ENCODE results near the gene WDR91.

Gene WDR91

GRCh38 chr7:135186261-135186540 is 25.1 kb downstream of the WDR91 start:
- TF ChIP-seq CTCF (IDR thresholded peaks at IDR 0.05) = no peak

GRCh38 chr7:135185471-135186260 is 25.7 kb downstream of the WDR91 start:
- no peak for TF ChIP-seq CTCF (IDR thresholded peaks at IDR 0.05)

DNA sequence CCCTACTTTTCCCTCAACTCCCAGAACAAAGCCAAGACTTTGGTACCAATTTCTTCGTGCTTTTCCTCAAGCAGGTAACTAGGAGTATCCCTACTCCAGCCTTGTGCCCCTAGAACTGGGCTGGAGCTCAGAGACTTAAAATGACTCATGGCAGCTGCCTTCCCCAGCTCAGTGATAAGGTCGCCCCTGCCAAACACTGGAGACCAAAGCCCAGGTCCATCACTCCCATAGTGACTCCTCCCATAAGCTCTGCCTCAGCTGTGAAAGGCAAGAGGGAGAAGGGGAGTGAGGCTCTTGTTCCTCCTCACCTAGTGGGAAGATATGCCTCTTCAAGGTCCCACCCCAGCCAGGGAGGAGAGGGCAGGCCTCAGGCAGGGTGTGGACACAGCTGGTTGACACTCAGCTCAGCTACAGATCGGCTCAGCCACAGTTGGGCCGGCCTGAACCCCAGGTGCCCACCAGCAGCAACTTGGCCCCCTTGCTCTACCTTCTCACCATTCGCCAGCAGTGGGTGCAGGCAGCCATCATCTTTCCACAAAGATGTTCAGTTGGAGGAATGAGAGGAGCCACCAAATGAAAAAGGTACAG is 27.0 kb downstream of the WDR91 start:
- TF ChIP-seq CTCF (IDR thresholded peaks at IDR 0.05) = no peak

DNA sequence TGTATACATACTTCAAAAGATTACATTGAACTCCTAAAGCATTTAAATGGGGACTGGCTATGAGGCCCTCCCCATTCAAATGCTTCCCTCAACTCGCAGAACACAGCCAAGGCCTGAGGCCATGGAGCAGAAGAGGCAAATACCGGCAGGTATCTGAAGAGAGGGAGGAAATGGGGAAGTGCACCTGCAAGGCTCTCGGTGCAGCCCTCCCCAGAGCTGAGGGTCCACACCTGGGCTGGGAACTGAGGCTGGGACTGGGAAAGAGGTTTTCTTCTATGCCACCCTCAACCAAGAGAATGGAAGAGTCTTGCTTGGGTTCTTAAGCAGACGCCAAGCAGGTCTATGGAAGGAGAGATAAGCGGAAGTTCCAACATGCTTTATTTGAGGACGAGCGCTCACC is 27.8 kb downstream of the WDR91 start:
- no peak for TF ChIP-seq CTCF (IDR thresholded peaks at IDR 0.05)

DNA sequence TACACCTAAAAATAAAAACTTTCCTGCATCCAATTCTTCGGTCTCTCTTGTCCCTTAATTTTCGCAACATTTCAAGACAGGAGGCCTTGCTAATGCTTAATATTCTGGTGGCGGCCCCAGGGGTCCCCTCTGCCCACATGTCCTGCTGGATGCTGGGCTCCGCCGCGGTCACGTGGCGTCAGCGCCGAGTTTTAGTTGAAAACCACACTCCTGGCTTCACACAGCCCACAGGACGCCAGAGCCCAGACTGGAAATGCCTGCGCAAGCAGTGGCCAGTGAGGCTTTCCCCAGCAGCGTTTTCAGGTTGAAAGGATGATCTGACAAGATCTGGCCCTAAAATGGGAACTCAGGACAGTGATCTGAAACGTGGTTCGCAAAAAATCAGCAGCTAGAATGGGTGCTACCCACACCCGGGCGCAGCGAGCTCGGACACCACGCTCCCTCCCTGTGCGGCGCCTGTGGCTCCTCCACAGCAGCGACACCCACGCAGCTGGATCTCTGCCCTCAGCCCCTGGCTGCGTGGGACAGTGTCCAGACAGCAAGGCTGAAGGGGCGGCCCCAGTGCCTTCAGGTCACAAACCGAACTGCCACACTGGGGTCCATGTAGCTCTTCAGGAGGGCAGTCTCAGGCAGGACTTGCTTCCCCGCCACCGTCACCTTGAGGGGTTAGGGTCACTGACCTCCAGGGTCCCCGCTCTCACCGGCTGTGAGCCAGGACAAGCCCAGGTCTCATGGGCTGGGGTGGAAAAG is 29.2 kb downstream of the WDR91 start:
- no peak for TF ChIP-seq CTCF (IDR thresholded peaks at IDR 0.05)

DNA sequence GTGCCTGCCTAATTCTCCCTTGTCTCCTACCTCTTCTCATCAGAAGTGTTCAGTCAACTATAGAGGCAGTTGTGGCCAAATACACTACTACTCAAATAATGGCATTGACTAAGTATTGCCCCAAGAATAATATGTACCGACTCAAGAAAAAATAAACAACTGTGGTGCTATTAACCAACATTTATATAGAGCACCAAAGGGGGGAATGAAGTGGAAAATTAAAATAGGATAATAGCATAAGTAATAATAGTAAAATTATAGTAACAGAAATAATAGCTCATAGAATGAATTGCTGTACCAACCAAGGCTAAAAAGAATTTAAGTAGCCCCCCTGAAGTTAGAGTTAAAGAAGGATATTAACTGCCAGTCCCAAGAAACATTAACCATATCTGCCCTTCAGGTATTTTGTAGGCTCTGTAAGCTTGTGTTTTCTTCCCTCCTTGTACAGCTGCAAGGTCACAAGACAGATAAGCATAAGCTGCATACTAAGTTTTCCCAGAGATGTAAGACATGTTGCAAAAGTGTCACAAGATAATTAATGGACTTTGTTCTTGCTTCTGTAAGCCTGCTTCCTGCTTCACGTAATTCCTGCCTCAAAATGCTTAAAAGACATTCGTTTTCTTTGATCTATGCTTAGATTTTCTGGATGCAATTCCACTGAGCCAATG is 29.9 kb downstream of the WDR91 start:
- TF ChIP-seq CTCF (IDR thresholded peaks at IDR 0.05) = no peak

- no peak for TF ChIP-seq CTCF (IDR thresholded peaks at IDR 0.05)
Observed at GRCh38 chr7:135180122-135180521, 31.2 kb downstream of the WDR91 start.

All from LNCAP (cell line).